Smooth muscle cell of the brain vasculature (primary cell): ENCODE results near the gene MFAP2.
A peak's percentile ranks its signal among the peaks of the same experiment; 100 is the strongest.

Source experiments
- DNase-seq: peaks from one replicate; pipeline ENCODE4 v3.0.0-alpha.2; 2012; ENCODE audit warnings: low read depth, low spot score

MFAP2 gene

GRCh38 chr1:16981269-16981849 is 939 bp upstream of the MFAP2 start:
- DNase-seq, result no peak

- no peak for DNase-seq
These were observed 719 bp downstream of the MFAP2 start for GRCh38 chr1:16979475-16980327.

- peak; percentile 59 for DNase-seq
These were observed 1.6 kb downstream of the MFAP2 start for GRCh38 chr1:16978567-16979474.

- no peak for DNase-seq
These were observed 2.3 kb downstream of the MFAP2 start for GRCh38 chr1:16978139-16978538.

- DNase-seq, result no peak
These were observed 3.0 kb downstream of the MFAP2 start for GRCh38 chr1:16977377-16977776.

- DNase-seq, result no peak
These were observed 3.5 kb downstream of the MFAP2 start for GRCh38 chr1:16976966-16977365.

- no peak for DNase-seq
These were observed 4.6 kb downstream of the MFAP2 start for GRCh38 chr1:16975838-16976237.

GRCh38 chr1:16975211-16975610 is 5.2 kb downstream of the MFAP2 start:
- no peak for DNase-seq

GRCh38 chr1:16973215-16973614 is 7.2 kb downstream of the MFAP2 start:
- no peak for DNase-seq

- DNase-seq, result no peak
These were observed 8.1 kb downstream of the MFAP2 start for GRCh38 chr1:16972189-16972895.

- no peak for DNase-seq
These were observed 8.9 kb downstream of the MFAP2 start for GRCh38 chr1:16971341-16972188.

GRCh38 chr1:16970132-16970910 is 10.1 kb downstream of the MFAP2 start:
- no peak for DNase-seq

- no peak for DNase-seq
These were observed 10.8 kb downstream of the MFAP2 start for GRCh38 chr1:16969651-16970050.

GRCh38 chr1:16969057-16969611 is 11.3 kb downstream of the MFAP2 start:
- no peak for DNase-seq

GRCh38 chr1:16968372-16968771 is 12.0 kb downstream of the MFAP2 start:
- DNase-seq, result no peak

GRCh38 chr1:16967962-16968361 is 12.5 kb downstream of the MFAP2 start:
- no peak for DNase-seq

- DNase-seq, result no peak
These were observed 13.3 kb downstream of the MFAP2 start for GRCh38 chr1:16967095-16967575.

- DNase-seq, result no peak
These were observed 14.1 kb downstream of the MFAP2 start for GRCh38 chr1:16966282-16966681.

GRCh38 chr1:16965486-16966067 is 14.8 kb downstream of the MFAP2 start:
- DNase-seq, result no peak
